ENCODE data around the gene HMGN1. TPM values are rescaled to one million over a fixed set of nuclear protein-coding genes. Genes with fewer than 3 reads are reported as not detected.

HMGN1 gene
- total RNA-seq, 1 experiment from 2014 or later, result 276 TPM

GRCh38 chr21:39300587-39300986, 48.3 kb downstream of the HMGN1 start:
- no peak for DNase-seq (ENCODE audit: low read depth)

- DNase-seq (ENCODE audit: low read depth), result no peak
Observed at GRCh38 chr21:39296891-39297290, 52.0 kb downstream of the HMGN1 start.

Other genes starting within 250 kb of the HMGN1 start
- gene PSMG1, start 165.6 kb downstream of the HMGN1 start, total RNA-seq (2014; rRNA removed; shearing (Covaris generic)), result 100 and 109 TPM in 2 replicates
- 23.4 and 30.1 TPM in 2 replicates for gene BRWD1, start 35.5 kb downstream of the HMGN1 start, total RNA-seq (2014; rRNA removed; shearing (Covaris generic))
- gene LCA5L, start 96.7 kb upstream of the HMGN1 start, total RNA-seq (2014; rRNA removed; shearing (Covaris generic)), result 0.20 and 0.96 TPM in 2 replicates
- 1.2 and 1.3 TPM in 2 replicates for gene SH3BGR, start 102.9 kb upstream of the HMGN1 start, total RNA-seq (2014; rRNA removed; shearing (Covaris generic))